ENCODE data around the gene PCDHGA5.
"Not testable (repeated sequence)": the region's sequence is repeated elsewhere in the genome, so short reads cannot be mapped to it uniquely, and the experiment has no call there.

The PCDHGA5 gene

DNA sequence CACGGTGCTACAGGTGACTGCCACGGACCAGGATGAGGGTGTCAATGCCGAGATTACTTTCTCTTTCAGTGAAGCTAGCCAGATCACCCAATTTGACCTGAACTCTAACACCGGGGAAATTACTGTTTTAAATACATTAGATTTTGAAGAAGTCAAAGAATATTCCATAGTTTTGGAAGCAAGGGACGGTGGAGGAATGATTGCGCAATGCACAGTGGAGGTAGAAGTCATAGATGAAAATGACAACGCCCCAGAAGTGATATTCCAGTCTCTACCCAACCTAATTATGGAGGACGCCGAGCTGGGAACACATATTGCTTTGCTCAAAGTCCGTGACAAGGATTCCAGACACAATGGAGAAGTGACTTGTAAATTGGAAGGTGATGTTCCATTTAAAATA is 24.7 kb downstream of the PCDHGA5 start:
- no peak for DNase-seq

DNA sequence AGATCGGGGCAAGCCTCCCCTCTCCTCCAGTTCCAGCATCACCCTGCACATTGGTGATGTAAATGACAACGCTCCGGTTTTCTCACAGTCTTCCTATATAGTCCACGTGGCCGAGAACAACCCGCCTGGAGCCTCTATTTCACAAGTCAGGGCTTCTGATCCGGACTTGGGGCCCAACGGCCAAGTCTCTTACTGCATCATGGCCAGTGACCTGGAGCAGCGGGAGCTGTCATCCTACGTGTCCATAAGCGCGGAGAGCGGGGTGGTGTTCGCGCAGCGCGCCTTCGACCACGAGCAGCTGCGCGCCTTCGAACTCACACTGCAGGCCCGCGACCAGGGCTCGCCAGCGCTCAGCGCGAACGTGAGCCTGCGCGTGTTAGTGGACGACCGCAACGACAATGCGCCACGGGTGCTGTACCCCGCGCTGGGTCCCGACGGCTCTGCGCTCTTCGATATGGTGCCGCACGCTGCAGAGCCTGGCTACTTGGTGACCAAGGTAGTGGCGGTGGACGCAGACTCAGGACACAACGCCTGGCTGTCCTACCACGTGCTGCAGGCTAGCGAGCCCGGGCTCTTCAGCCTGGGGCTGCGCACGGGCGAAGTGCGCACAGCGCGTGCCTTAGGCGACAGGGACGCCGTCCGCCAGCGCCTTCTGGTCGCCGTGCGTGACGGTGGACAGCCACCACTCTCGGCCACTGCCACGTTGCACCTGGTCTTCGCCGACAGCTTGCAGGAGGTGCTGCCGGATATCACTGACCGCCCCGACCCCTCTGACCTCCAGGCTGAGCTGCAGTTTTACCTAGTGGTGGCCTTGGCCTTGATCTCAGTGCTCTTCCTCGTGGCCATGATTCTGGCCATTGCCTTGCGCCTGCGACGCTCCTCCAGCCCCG is 25.4 kb downstream of the PCDHGA5 start:
- DNase-seq, result no peak

- DNase-seq, result no peak
Observed at GRCh38 chr5:141392429-141393198, 28.7 kb downstream of the PCDHGA5 start, which contains the start of gene PCDHGA8. Gene PCDHGA8, plus strand, starts transcription at chr5:141392633. Its CDS starts 181 bp downstream, at chr5:141392814.

DNA sequence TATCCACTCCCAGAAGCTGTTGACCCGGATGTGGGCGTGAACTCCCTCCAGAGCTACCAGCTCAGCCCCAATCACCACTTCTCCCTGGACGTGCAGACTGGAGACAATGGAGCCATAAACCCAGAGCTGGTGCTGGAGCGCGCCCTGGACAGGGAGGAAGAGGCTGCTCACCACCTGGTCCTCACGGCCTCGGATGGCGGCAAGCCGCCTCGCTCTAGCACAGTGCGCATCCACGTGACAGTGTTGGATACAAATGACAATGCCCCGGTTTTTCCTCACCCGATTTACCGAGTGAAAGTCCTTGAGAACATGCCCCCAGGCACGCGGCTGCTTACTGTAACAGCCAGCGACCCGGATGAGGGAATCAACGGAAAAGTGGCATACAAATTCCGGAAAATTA is 29.3 kb downstream of the PCDHGA5 start:
- no peak for DNase-seq

DNA sequence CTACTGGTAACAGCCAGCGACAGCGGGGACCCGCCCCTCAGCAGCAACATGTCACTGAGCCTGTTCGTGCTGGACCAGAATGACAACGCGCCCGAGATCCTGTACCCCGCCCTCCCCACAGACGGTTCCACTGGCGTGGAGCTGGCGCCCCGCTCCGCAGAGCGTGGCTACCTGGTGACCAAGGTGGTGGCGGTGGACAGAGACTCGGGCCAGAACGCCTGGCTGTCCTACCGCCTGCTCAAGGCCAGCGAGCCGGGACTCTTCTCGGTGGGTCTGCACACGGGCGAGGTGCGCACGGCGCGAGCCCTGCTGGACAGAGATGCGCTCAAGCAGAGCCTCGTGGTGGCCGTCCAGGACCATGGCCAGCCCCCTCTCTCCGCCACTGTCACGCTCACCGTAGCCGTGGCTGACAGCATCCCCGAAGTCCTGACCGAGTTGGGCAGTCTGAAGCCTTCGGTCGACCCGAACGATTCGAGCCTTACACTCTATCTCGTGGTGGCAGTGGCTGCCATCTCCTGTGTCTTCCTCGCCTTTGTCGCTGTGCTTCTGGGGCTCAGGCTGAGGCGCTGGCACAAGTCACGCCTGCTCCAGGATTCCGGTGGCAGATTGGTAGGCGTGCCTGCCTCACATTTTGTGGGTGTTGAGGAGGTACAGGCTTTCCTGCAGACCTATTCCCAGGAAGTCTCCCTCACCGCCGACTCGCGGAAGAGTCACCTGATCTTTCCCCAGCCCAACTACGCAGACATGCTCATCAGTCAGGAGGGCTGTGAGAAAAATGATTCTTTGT is 30.6 kb downstream of the PCDHGA5 start:
- not testable (repeated sequence) for DNase-seq

- DNase-seq, result not testable (repeated sequence)
Observed at GRCh38 chr5:141397756-141398551, 34.0 kb downstream of the PCDHGA5 start, which contains the start of gene PCDHGB5. Gene PCDHGB5, plus strand, starts transcription at chr5:141397947. Its CDS starts 181 bp downstream, at chr5:141398128.

GRCh38 chr5:141398608-141399007 is 34.6 kb downstream of the PCDHGA5 start:
- no peak for DNase-seq

GRCh38 chr5:141399555-141400258 is 35.7 kb downstream of the PCDHGA5 start:
- DNase-seq, result no peak

DNA sequence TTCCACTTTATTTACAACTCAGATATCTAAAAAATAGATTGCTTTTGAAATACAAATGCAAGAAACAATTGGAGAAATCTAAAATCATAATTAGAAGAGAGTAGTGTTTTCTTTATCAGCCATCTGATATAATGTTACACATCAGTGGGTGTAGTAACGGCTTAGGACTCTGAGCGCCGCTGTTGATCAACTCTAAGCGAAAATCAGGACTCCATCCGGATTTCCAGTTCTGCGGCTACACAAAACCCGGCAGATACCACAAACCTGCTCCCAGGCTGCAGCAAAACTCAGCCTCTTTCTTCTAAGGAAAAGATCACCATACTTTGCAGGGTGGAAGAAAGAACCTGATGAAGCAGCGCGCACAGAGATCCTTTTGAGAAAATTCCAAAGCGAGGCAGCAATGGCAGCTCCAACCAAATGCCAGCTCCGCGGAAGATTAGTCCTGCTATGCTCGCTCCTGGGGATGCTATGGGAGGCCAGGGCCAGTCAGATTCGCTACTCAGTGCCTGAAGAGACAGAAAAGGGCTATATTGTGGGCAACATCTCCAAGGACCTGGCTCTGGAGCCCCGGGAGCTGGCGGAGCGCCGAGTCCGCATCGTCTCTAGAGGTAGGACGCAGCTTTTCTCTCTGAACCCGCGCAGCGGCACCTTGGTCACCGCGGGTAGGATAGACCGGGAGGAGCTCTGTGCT is 38.7 kb downstream of the PCDHGA5 start, which contains the start of gene PCDHGA9:
Gene PCDHGA9, plus strand, starts transcription at position 226 of the 691 bp plus-strand sequence. Its CDS starts 175 bp downstream, at position 401.
- no peak for DNase-seq

DNA sequence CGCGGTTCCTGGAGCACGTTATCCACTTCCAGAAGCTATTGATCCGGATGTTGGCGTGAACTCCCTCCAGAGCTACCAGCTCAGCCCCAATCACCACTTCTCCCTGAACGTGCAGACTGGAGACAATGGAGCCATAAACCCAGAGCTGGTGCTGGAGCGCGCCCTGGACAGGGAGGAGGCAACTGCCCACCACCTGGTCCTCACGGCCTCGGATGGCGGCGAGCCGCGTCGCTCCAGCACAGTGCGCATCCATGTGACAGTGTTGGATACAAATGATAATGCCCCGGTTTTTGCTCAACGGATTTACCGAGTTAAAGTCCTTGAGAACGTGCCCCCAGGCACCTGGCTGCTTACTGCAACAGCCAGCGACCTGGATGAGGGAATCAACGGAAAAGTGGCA is 39.4 kb downstream of the PCDHGA5 start:
- DNase-seq, result no peak

DNA sequence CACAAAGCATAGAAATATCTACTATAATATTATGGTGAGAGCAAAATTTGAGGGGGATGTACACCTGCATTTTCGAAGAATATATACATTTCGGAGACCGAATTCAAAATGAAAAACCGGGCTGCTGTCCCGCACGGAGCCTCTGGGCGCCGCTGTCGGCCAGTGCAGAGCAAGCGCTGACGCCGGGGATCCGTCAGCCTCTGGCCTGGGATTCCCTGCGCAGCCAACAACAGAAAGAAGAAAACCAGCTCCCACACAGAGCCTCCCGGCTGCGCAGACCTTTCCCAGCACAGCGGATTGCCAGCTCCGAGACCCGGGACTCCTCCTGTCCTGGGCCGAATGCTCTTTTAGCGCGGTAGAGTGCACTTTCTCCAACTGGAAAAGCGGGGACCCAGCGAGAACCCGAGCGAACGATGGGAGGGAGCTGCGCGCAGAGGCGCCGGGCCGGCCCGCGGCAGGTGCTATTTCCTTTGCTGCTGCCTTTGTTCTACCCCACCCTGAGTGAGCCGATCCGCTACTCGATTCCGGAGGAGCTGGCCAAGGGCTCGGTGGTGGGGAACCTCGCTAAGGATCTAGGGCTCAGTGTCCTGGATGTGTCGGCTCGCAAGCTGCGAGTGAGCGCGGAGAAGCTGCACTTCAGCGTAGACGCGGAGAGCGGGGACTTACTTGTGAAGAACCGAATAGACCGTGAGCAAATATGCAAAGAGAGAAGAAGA is 44.0 kb downstream of the PCDHGA5 start, which contains the start of gene PCDHGB6:
Gene PCDHGB6, plus strand, starts transcription at position 232 of the 716 bp plus-strand sequence. Its CDS starts 182 bp downstream, at position 414.
- DNase-seq, result not testable (repeated sequence)

DNA sequence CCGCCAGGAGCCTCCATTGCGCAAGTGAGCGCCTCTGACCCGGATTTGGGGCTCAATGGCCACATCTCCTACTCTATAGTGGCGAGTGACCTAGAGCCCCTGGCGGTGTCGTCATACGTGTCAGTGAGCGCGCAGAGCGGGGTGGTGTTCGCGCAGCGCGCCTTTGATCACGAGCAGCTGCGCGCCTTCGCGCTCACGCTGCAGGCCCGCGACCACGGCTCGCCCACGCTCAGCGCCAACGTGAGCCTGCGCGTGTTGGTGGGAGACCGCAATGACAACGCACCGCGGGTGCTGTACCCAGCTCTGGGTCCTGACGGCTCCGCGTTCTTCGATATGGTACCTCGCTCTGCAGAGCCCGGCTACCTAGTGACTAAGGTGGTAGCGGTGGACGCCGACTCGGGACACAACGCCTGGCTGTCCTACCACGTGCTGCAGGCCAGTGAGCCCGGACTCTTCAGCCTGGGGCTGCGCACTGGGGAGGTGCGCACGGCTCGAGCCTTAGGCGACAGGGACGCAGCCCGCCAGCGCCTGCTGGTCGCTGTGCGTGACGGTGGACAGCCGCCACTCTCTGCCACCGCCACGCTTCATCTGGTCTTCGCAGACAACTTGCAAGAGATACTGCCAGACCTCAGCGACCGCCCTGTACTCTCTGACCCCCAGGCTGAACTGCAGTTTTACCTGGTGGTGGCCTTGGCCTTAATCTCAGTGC is 45.8 kb downstream of the PCDHGA5 start:
- no peak for DNase-seq

DNA sequence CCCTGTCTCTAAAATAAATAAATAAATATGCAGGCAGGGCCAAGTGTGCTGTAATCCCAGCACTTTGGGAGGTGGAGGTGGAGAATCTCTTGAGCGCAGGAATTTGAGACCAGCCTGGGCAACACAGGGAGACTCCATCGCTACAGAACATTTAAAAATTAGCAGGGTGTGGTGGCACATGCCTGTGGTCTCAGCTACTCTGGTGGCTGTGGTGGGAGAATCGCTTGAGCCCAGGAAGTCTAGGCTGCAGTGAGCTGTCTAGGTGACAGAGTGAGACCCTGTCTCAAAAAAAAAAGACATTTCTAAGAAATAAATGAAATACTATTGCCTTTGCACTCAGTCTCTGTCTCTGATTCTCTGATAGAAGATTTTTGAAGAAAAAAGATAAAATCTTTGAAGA is 47.6 kb downstream of the PCDHGA5 start:
- no peak for DNase-seq

DNA sequence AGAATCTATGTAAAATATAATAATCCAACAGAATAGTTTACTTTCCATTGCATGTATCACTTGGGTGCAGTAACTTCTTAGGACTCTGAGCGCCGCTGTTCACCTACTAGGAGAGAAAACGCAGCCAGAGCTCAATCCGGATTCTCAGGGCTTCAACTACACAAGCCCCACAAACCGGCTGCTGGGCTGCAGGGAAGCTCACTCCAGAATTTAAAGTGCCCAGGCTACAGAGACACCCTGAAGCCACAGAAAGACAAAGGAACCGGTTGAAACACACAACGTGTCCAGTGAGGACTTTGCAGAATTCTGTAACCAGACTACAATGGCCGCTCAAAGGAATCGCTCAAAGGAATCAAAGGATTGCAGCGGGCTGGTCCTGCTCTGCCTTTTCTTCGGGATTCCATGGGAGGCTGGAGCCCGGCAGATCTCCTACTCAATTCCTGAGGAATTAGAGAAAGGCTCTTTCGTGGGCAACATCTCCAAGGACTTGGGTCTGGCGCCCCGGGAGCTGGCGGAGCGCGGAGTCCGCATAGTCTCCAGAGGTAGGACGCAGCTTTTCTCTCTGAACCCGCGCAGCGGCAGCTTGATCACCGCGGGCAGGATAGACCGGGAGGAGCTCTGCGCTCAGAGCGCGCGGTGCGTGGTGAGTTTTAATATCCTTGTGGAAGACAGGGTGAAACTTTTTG is 49.0 kb downstream of the PCDHGA5 start, which contains the start of gene PCDHGA10:
Gene PCDHGA10, plus strand, starts transcription at position 134 of the 686 bp plus-strand sequence. Its CDS starts 189 bp downstream, at position 323.
- DNase-seq, result no peak

- no peak for DNase-seq
Observed at GRCh38 chr5:141413540-141414069, 49.6 kb downstream of the PCDHGA5 start.

GRCh38 chr5:141414548-141415274 is 50.7 kb downstream of the PCDHGA5 start:
- DNase-seq, result not testable (repeated sequence)

GRCh38 chr5:141415275-141415618 is 51.3 kb downstream of the PCDHGA5 start:
- DNase-seq, result not testable (repeated sequence)

All from NK-92 treated with Interleukin-12 subunit alpha and Interleukin-12 subunit beta, amount 100 ng/mL, for 24 hours (cell line).